Measurements from ENCODE around the gene FGF18.

FGF18 gene

DNA sequence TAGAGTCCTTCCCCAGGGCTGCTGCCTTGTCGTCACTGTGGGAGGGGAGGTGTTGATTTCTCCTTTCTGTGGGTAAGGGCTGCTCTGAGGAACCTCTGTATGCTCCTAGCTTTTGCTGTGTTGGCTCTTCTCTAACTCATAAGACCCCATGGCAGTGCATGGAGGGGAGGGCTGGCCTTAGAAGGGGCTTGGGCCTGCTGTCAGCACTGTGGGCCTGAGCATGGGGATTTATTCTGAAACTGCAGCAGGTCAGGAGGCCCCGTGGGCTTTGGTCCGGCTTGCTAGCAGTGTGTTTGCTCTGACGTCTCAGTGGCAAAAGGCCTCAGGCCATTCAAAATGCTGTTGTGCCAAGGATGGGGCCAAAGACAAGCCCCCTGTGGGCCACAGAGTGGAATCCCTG, 6.8 kb downstream of the FGF18 start:
- Histone ChIP-seq H3K4me1 (ENCODE audit: control insufficient read depth, low read length) (no peaks in the 10 kb centered on the region), H3K27ac (ENCODE audit: low read depth, low read length) (no peak overlapping the region), H3F3A (ENCODE audit: control insufficient read depth, insufficient read depth) (no peaks in the 10 kb centered on the region), H3K4me3 (ENCODE audit: low read length) (no peak overlapping the region), H3K79me2 (ENCODE audit: control insufficient read depth, low read length) (no peaks in the 10 kb centered on the region), H3K36me3 (ENCODE audit: control insufficient read depth, low read length) (no peaks in the 10 kb centered on the region), H4K20me1 (ENCODE audit: control insufficient read depth, insufficient read depth, low read depth, low read length) (no peaks in the 10 kb centered on the region), H3K27me3 (ENCODE audit: control insufficient read depth, low read length) (peaks cover 5% of the 10 kb centered on the region), H3K9me3 (ENCODE audit: control insufficient read depth, insufficient read depth, low read length) (no peaks in the 10 kb centered on the region), H3K4me2 (ENCODE audit: low read length) (no peak overlapping the region), H3K9me2 (replicated peaks; ENCODE audit: control insufficient read depth, low read length) (no peaks in the 10 kb centered on the region)
- TF ChIP-seq EZH2phosphoT487 (IDR thresholded peaks at IDR 0.05; ENCODE audit: borderline replicate concordance, low read length) = no peak
- TF ChIP-seq, protein P1, sequence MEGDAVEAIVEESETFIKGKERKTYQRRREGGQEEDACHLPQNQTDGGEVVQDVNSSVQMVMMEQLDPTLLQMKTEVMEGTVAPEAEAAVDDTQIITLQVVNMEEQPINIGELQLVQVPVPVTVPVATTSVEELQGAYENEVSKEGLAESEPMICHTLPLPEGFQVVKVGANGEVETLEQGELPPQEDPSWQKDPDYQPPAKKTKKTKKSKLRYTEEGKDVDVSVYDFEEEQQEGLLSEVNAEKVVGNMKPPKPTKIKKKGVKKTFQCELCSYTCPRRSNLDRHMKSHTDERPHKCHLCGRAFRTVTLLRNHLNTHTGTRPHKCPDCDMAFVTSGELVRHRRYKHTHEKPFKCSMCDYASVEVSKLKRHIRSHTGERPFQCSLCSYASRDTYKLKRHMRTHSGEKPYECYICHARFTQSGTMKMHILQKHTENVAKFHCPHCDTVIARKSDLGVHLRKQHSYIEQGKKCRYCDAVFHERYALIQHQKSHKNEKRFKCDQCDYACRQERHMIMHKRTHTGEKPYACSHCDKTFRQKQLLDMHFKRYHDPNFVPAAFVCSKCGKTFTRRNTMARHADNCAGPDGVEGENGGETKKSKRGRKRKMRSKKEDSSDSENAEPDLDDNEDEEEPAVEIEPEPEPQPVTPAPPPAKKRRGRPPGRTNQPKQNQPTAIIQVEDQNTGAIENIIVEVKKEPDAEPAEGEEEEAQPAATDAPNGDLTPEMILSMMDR (IDR thresholded peaks at IDR 0.05; ENCODE audit: low read depth, low read length, poor library complexity, severe bottlenecking) = no peak

DNA sequence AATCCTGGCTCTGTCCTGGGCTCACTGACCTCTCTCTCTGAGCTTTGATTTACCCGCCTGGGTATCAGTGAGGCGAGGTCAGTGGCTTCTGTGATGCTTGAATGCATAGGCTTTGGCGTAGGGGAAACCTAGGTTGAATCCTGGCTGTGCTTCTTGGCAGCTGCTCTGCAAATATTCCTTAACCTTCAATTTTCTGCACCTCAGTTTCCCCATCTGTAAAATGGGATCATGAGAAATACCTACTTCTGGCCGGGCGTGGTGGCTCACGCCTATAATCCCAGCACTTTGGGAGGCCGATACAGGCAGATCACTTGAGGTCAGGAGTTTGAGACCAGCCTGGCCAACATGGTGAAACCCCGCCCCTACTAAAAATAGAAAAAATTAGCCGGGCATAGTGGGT, 7.2 kb downstream of the FGF18 start:
- Histone ChIP-seq H3K4me2 (ENCODE audit: low read length) (no peak overlapping the region), H3F3A (ENCODE audit: control insufficient read depth, insufficient read depth) (no peaks in the 10 kb centered on the region), H3K4me3 (ENCODE audit: low read length) (no peak overlapping the region), H3K9me2 (replicated peaks; ENCODE audit: control insufficient read depth, low read length) (no peaks in the 10 kb centered on the region), H3K27me3 (ENCODE audit: control insufficient read depth, low read length) (peaks cover 1% of the 10 kb centered on the region), H3K27ac (ENCODE audit: low read depth, low read length) (no peak overlapping the region), H3K36me3 (ENCODE audit: control insufficient read depth, low read length) (no peaks in the 10 kb centered on the region), H3K9me3 (ENCODE audit: control insufficient read depth, insufficient read depth, low read length) (no peaks in the 10 kb centered on the region), H3K4me1 (ENCODE audit: control insufficient read depth, low read length) (no peaks in the 10 kb centered on the region), H4K20me1 (ENCODE audit: control insufficient read depth, insufficient read depth, low read depth, low read length) (no peaks in the 10 kb centered on the region), H3K79me2 (ENCODE audit: control insufficient read depth, low read length) (no peaks in the 10 kb centered on the region)
- TF ChIP-seq, protein P1 (IDR thresholded peaks at IDR 0.05; ENCODE audit: low read depth, low read length, poor library complexity, severe bottlenecking) = no peak
- no peak for TF ChIP-seq EZH2phosphoT487 (IDR thresholded peaks at IDR 0.05; ENCODE audit: borderline replicate concordance, low read length)

DNA sequence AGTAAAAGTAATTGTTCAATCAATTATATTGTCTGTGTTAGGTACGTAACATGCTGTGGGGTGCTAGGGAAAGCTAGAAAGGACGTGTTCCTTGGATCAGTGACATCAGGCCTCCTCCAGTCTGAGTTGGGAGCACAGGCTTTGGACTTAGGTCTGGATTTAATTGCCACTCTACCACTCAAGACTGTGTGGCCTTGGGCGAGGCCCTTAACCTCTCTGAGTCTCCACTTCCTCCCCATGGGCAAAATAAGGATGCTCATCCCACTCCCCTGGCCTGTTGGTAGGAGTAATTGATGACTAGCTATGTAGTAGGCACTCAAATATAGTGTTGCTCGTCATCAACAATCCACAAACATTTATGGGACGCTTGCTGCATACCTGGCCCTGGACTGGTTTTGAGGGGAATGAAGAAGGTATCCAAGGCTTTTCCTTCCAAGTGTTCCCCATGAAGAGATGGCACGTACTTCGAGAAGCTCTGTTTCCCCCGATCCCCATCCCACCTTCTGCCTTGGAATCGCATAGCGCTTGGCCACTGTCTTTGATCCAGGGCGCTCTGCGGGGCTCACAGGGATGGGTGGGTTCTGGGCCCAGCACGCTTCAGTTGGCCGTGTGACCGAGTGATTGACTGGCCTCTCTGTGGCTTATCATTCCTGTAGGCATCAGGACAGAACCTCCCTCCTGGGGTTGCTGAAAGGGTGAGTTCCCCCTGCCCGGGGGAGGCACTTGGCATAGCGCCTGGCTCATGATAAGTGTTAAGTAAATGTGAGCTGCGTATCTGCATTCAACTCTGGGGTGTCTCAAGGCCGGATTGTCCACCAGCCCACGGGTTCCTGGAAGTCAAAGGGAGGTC, 8.1 kb downstream of the FGF18 start:
- Histone ChIP-seq H4K20me1 (ENCODE audit: control insufficient read depth, insufficient read depth, low read depth, low read length) (no peaks in the 10 kb centered on the region), H3K27me3 (ENCODE audit: control insufficient read depth, low read length) (no peaks in the 10 kb centered on the region; the same call in 1 of the 2 replicates), H3K9me2 (replicated peaks; ENCODE audit: control insufficient read depth, low read length) (no peaks in the 10 kb centered on the region), H3K4me2 (ENCODE audit: low read length) (no peak overlapping the region), H3K79me2 (ENCODE audit: control insufficient read depth, low read length) (no peaks in the 10 kb centered on the region), H3K4me3 (ENCODE audit: low read length) (no peak overlapping the region), H3K9me3 (ENCODE audit: control insufficient read depth, insufficient read depth, low read length) (no peaks in the 10 kb centered on the region), H3K36me3 (ENCODE audit: control insufficient read depth, low read length) (no peaks in the 10 kb centered on the region), H3K4me1 (ENCODE audit: control insufficient read depth, low read length) (no peaks in the 10 kb centered on the region), H3F3A (ENCODE audit: control insufficient read depth, insufficient read depth) (no peaks in the 10 kb centered on the region), H3K27ac (ENCODE audit: low read depth, low read length) (no peak overlapping the region)
- TF ChIP-seq, protein P1 (IDR thresholded peaks at IDR 0.05; ENCODE audit: low read depth, low read length, poor library complexity, severe bottlenecking) = no peak
- TF ChIP-seq EZH2phosphoT487 (IDR thresholded peaks at IDR 0.05; ENCODE audit: borderline replicate concordance, low read length) = no peak
